ENCODE measurements around the gene POLN.
"Not testable (repeated sequence)": the region's sequence is repeated elsewhere in the genome, so short reads cannot be mapped to it uniquely, and the experiment has no call there.

GRCh38 chr4:2275044-2275397 is 33.1 kb upstream of the POLN start:
- not testable (repeated sequence) for TF ChIP-seq CTCF, POLR2A (IDR thresholded peaks at IDR 0.05)
